ENCODE data around the gene ARHGAP23.

DNA sequence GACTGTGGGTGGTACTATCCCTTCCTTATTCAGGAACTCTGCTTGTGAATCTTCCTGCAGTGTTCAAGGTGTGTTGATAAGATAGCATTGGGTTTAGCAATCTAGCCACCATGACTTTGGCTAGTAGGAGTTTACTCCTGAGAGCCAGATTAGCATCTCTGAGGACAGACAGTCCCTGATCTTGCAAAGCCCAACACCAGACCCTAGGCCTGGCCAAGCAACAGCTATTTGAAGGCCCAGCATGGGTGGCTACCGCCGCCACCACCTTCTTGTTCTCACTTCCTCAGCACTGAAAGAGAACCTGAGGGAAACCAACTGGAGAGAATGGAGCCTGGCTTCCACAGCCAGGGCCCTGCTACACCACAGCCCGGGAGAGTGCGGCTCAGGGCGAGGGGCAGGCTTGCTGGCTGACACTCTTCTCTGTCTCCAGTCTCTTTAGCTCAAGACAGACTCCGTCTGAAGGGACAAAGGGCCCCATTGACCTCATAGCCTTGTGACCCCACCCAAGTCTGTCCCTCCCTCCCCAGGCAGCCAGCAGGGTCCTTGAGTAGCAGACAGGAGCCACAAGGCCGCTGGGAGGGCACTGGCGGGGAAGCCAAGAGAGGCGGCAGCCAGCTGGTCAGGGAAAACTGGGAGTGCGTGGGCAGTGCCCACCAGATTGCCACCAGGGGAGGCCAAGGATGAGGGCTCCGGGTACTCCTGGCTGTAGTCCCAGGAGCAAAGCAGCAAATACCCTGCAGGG lies 10.9 kb upstream of the ARHGAP23 start:
- TF ChIP-seq DPF2 (IDR thresholded peaks at IDR 0.05) (no peak), POLR2AphosphoS5 (IDR thresholded peaks at IDR 0.05; ENCODE audit: low read length) (no peak), EGR1 (IDR thresholded peaks at IDR 0.05; ENCODE audit: borderline replicate concordance in 1 of 2, low read depth in 2 of 2, low read length in 2 of 2) (no peak), CTCF (IDR thresholded peaks at IDR 0.05 in 2 of 3, conservative IDR thresholded peaks at IDR 0.05 in 1 of 3; ENCODE audit: control insufficient read depth in 2 of 3, extremely low read depth in 1 of 3, insufficient read depth in 1 of 3, low read depth in 3 of 3, low read length in 3 of 3) (no peak), YY1 (IDR thresholded peaks at IDR 0.05; ENCODE audit: low read depth, low read length) (no peak), POLR2AphosphoS2 (IDR thresholded peaks at IDR 0.05; ENCODE audit: low read depth, low read length) (no peak), TARDBP (IDR thresholded peaks at IDR 0.05; ENCODE audit: borderline replicate concordance) (no peak), JUNB (IDR thresholded peaks at IDR 0.05) (no peak)
